ENCODE results near the gene DCX. TPM values are rescaled to one million over a fixed set of nuclear protein-coding genes. Genes with fewer than 3 reads are reported as not detected.

Gene DCX
- polyA plus RNA-seq, 1 experiment, result not detected

DNA sequence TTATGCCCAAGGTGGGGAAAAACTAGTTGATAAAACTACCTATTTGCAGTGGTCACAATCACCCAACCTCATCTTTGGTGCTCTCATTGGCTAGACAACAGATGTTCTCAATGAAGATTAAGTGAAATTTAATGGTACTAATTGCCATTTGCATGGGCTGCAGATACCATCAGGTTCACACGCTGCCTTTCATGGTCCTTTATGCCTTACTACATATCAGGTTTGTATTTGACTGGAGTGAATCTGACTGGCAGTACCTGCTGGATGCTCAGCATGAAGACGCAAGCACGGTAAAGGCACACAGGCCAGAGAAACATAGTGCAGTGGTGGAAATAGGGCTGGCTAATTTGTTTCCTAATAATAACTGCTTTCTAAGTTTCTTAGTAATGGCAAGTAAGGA, 48.3 kb downstream of the DCX start:
- CTCF ChIA-PET, result no interaction called here
- no peak for DNase-seq (ENCODE audit: low read depth, low spot score)
- H3K27ac ChIP-seq (ENCODE audit: low read depth, low read length), result no peak overlapping the region
- TF ChIP-seq, protein P1, sequence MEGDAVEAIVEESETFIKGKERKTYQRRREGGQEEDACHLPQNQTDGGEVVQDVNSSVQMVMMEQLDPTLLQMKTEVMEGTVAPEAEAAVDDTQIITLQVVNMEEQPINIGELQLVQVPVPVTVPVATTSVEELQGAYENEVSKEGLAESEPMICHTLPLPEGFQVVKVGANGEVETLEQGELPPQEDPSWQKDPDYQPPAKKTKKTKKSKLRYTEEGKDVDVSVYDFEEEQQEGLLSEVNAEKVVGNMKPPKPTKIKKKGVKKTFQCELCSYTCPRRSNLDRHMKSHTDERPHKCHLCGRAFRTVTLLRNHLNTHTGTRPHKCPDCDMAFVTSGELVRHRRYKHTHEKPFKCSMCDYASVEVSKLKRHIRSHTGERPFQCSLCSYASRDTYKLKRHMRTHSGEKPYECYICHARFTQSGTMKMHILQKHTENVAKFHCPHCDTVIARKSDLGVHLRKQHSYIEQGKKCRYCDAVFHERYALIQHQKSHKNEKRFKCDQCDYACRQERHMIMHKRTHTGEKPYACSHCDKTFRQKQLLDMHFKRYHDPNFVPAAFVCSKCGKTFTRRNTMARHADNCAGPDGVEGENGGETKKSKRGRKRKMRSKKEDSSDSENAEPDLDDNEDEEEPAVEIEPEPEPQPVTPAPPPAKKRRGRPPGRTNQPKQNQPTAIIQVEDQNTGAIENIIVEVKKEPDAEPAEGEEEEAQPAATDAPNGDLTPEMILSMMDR (IDR thresholded peaks at IDR 0.05; ENCODE audit: low read depth, low read length), result no peak
- no peaks in the 10 kb centered on the region for H3K27me3 ChIP-seq (ENCODE audit: control insufficient read depth, insufficient read depth, low read length)
- POLR2A ChIA-PET, result no interaction called here
- H3K4me3 ChIP-seq (ENCODE audit: low read depth, low read length), result no peak overlapping the region
- H3K9me3 ChIP-seq (ENCODE audit: control insufficient read depth, insufficient read depth, low read length), result no peaks in the 10 kb centered on the region

DNA sequence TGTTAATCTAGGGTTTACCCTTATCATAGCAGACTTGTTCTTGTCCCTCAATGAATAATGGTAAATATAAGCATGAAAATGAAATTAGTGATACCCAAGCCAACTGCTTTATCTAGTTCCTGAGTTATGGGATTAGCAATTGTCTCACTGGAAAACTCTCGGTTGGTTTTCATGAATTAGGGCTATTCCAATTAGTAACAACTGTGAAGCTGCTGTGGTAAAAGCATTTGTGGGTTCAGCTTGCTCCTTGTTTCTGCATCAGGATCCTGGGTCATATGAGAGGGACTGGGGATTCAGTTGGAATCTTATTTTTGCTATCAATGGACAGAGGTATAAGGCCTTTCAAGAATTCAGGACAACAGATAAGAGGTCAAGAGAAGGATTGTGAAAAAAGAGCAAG, 50.2 kb downstream of the DCX start:
- ChIA-PET POLR2A (no interaction called here), CTCF (no interaction called here)
- no peaks in the 10 kb centered on the region for H3K27me3 ChIP-seq (ENCODE audit: control insufficient read depth, insufficient read depth, low read length)
- no peak overlapping the region for H3K4me3 ChIP-seq (ENCODE audit: low read depth, low read length)
- H3K27ac ChIP-seq (ENCODE audit: low read depth, low read length), result no peak overlapping the region
- no peak for DNase-seq (ENCODE audit: low read depth, low spot score)
- H3K9me3 ChIP-seq (ENCODE audit: control insufficient read depth, insufficient read depth, low read length), result no peaks in the 10 kb centered on the region; the same call in 1 of the 2 replicates
- TF ChIP-seq, protein P1 (IDR thresholded peaks at IDR 0.05; ENCODE audit: low read depth, low read length), result no peak

DNA sequence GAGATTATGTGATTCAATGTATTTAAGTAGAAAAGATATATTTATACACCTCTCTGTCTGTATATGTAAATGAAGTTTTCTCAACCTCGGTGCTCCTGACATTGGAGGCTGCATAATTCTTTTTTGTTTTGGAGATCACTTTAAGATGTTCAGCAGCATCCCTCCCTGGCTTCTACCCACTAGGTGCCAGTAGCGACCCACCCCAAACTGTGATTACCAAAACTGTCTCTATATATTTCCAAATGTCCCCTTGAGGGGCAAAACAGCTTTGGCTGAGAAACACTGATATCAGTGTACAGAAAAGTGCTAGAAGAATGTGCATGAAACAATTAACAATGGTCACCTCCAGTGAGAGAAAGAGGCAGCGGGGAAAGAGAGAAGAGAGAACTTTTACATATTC, 51.2 kb downstream of the DCX start:
- ChIA-PET POLR2A (no interaction called here), CTCF (no interaction called here)
- TF ChIP-seq, protein P1 (IDR thresholded peaks at IDR 0.05; ENCODE audit: low read depth, low read length), result no peak
- H3K27ac ChIP-seq (ENCODE audit: low read depth, low read length), result no peak overlapping the region
- H3K4me3 ChIP-seq (ENCODE audit: low read depth, low read length), result no peak overlapping the region
- H3K9me3 ChIP-seq (ENCODE audit: control insufficient read depth, insufficient read depth, low read length), result no peaks in the 10 kb centered on the region; the same call in 1 of the 2 replicates
- no peaks in the 10 kb centered on the region for H3K27me3 ChIP-seq (ENCODE audit: control insufficient read depth, insufficient read depth, low read length)
- no peak for DNase-seq (ENCODE audit: low read depth, low spot score)

DNA sequence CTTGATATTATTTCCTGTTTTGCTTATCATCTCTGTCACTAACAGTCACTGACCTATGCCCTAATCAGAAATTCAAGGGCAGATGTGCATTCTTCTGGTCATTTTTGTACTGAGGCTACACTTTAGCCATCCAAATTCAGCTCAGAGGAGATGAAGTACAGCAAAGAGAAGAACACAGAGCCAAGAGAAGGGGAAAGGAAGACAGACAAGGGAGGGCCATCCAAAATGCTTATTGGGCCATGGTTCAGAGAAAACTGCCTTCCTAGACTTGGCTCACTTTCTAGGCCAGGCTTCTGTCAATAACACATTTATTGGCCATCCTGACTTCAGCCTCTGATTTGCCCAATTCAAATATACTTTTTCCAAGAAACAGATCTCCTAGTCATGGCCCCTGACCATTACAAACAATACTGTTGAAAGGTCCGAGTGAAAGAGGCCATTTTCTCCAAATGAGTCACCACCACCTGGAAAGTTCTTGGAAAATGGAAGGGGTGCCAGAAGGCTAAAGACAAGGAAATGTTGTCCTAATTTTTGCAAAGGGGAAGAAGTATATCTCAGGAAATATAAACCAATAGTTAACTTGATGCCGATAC, 56.4 kb downstream of the DCX start:
- no peak for DNase-seq (ENCODE audit: low read depth, low spot score)
- Histone ChIP-seq H3K9me3 (ENCODE audit: control insufficient read depth, insufficient read depth, low read length) (no peaks in the 10 kb centered on the region; the same call in none of the 2 replicates), H3K27ac (ENCODE audit: low read depth, low read length) (no peak overlapping the region), H3K27me3 (ENCODE audit: control insufficient read depth, insufficient read depth, low read length) (no peaks in the 10 kb centered on the region), H3K4me3 (ENCODE audit: low read depth, low read length) (no peak overlapping the region)
- POLR2A ChIA-PET, result no interaction called here
- TF ChIP-seq, protein P1 (IDR thresholded peaks at IDR 0.05; ENCODE audit: low read depth, low read length), result no peak
- CTCF ChIA-PET, result no interaction called here

DNA sequence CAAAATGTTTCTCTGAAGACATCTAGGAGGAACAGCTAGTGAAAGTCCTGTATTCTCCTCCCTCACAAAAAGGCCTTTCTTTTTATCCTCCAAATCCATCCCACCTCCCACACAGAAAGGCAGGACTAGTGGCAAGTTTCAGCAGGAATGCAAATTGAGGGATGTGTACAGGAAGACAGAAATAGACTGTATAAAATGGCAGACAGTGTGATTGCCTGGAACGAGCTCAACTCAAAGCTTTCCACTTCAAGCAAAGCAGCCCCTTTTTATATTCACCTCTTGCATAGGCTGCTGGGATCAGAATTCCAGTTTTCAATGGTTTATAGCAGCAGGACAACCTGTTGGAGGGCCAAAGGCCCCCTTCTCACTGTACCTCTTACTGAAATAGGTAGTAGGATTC, 57.5 kb downstream of the DCX start:
- CTCF ChIA-PET, result no interaction called here
- no peaks in the 10 kb centered on the region for H3K27me3 ChIP-seq (ENCODE audit: control insufficient read depth, insufficient read depth, low read length)
- H3K9me3 ChIP-seq (ENCODE audit: control insufficient read depth, insufficient read depth, low read length), result no peaks in the 10 kb centered on the region; the same call in none of the 2 replicates
- DNase-seq (ENCODE audit: low read depth, low spot score), result no peak
- H3K4me3 ChIP-seq (ENCODE audit: low read depth, low read length), result no peak overlapping the region
- H3K27ac ChIP-seq (ENCODE audit: low read depth, low read length), result no peak overlapping the region
- TF ChIP-seq, protein P1 (IDR thresholded peaks at IDR 0.05; ENCODE audit: low read depth, low read length), result no peak
- POLR2A ChIA-PET, result no interaction called here
